Osteocyte (in vitro differentiated cells): ENCODE data around the gene LEKR1. TPM values are rescaled to one million over a fixed set of nuclear protein-coding genes. Genes with fewer than 3 reads are reported as not detected.
A peak's percentile ranks its signal among the peaks of the same experiment; 100 is the strongest.
"Not testable (repeated sequence)": the region's sequence is repeated elsewhere in the genome, so short reads cannot be mapped to it uniquely, and the experiment has no call there.

Experiments used
- DNase-seq: peaks from one replicate; pipeline ENCODE4 v3.0.0; 2021; ENCODE audit warnings: mixed read lengths; ENCODE audit not compliant: unreplicated experiment; ENCODE audit errors: extremely low spot score
- H3K27ac Mint-ChIP-seq: one replicate; pipeline ENCODE4 v1.8.0; 2021; ENCODE audit warnings: mild to moderate bottlenecking, mixed read lengths; ENCODE audit not compliant: unreplicated experiment
- H3K27me3 Mint-ChIP-seq: one replicate; pipeline ENCODE4 v1.8.0; 2021; ENCODE audit warnings: mixed read lengths; ENCODE audit not compliant: unreplicated experiment
- H3K36me3 Mint-ChIP-seq: one replicate; pipeline ENCODE4 v1.8.0; 2021; ENCODE audit warnings: mixed read lengths; ENCODE audit not compliant: unreplicated experiment
- H3K4me1 Mint-ChIP-seq: one replicate; pipeline ENCODE4 v1.8.0; 2021; ENCODE audit warnings: mixed read lengths; ENCODE audit not compliant: unreplicated experiment
- H3K4me3 Mint-ChIP-seq: one replicate; pipeline ENCODE4 v1.8.0; 2021; ENCODE audit warnings: mild to moderate bottlenecking, moderate library complexity, mixed read lengths; ENCODE audit not compliant: unreplicated experiment
- H3K9me3 Mint-ChIP-seq: one replicate; pipeline ENCODE4 v1.8.0; 2021; ENCODE audit warnings: mixed read lengths; ENCODE audit not compliant: unreplicated experiment
- CTCF ChIP-seq: fragments of 200-600 bp; sonication (generic); IDR thresholded peaks from 2 replicates; pipeline ENCODE4 v1.5.0; 2021; ENCODE audit warnings: antibody characterized with exemption, mild to moderate bottlenecking, moderate library complexity
- total RNA-seq: library from RNA; stranded (reverse); gene quantifications from 2 replicates; pipeline ENCODE4 v1.2.1, GENCODE V29; 2021

The LEKR1 gene
- total RNA-seq, 1 donor from 2014 or later = 1.0 TPM

- Mint-ChIP-seq H3K27ac (no peak overlapping the region), H3K27me3 (no peaks in the 10 kb centered on the region)
Measured at GRCh38 chr3:156892701-156893100, 66.5 kb downstream of the LEKR1 start.

GRCh38 chr3:156895374-156895773, 69.2 kb downstream of the LEKR1 start:
- not testable (repeated sequence) for H3K9me3 Mint-ChIP-seq, H3K4me3 Mint-ChIP-seq, H3K27me3 Mint-ChIP-seq, H3K27ac Mint-ChIP-seq, H3K4me1 Mint-ChIP-seq, DNase-seq, H3K36me3 Mint-ChIP-seq

More at GRCh38 chr3:156892701-156893100, 66.5 kb downstream of the LEKR1 start:
- no peak for DNase-seq
- Mint-ChIP-seq H3K36me3 (no peaks in the 10 kb centered on the region), H3K4me1 (peaks cover 20% of the 10 kb centered on the region), H3K9me3 (peaks cover 8% of the 10 kb centered on the region), H3K4me3 (no peak overlapping the region)
- no peak for TF ChIP-seq CTCF

GRCh38 chr3:156897851-156898250, 71.7 kb downstream of the LEKR1 start:
- H3K27ac Mint-ChIP-seq, H3K9me3 Mint-ChIP-seq, H3K36me3 Mint-ChIP-seq, H3K4me3 Mint-ChIP-seq, H3K27me3 Mint-ChIP-seq, DNase-seq: not testable (repeated sequence)
- H3K4me1 Mint-ChIP-seq = peaks cover 18% of the 10 kb centered on the region

GRCh38 chr3:156898296-156898880, 72.2 kb downstream of the LEKR1 start:
- H3K4me1 Mint-ChIP-seq = peaks cover 21% of the 10 kb centered on the region
- no peak overlapping the region for H3K27ac Mint-ChIP-seq
- H3K9me3 Mint-ChIP-seq = peaks cover 8% of the 10 kb centered on the region
- no peaks in the 10 kb centered on the region for H3K36me3 Mint-ChIP-seq
- DNase-seq = no peak
- no peaks in the 10 kb centered on the region for H3K27me3 Mint-ChIP-seq
- no peak overlapping the region for H3K4me3 Mint-ChIP-seq
- no peak for TF ChIP-seq CTCF

GRCh38 chr3:156899951-156900350, 73.8 kb downstream of the LEKR1 start:
- H3K9me3 Mint-ChIP-seq = peaks cover 1% of the 10 kb centered on the region
- DNase-seq = no peak
- no peak for TF ChIP-seq CTCF
- no peak overlapping the region for H3K4me3 Mint-ChIP-seq
- no peak overlapping the region for H3K27ac Mint-ChIP-seq
- H3K36me3 Mint-ChIP-seq = no peaks in the 10 kb centered on the region
- no peaks in the 10 kb centered on the region for H3K27me3 Mint-ChIP-seq
- H3K4me1 Mint-ChIP-seq = peaks cover 27% of the 10 kb centered on the region

GRCh38 chr3:156902916-156903315, 76.8 kb downstream of the LEKR1 start:
- Mint-ChIP-seq H3K4me1 (peaks cover 36% of the 10 kb centered on the region), H3K27ac (peak overlapping the region; percentile 34), H3K27me3 (no peaks in the 10 kb centered on the region), H3K4me3 (no peak overlapping the region), H3K36me3 (no peaks in the 10 kb centered on the region), H3K9me3 (no peaks in the 10 kb centered on the region)
- TF ChIP-seq CTCF = no peak
- no peak for DNase-seq
